Measurements from ENCODE around the gene DCAF6.
"Not testable (repeated sequence)": the region's sequence is repeated elsewhere in the genome, so short reads cannot be mapped to it uniquely, and the experiment has no call there.

Gene DCAF6

DNA sequence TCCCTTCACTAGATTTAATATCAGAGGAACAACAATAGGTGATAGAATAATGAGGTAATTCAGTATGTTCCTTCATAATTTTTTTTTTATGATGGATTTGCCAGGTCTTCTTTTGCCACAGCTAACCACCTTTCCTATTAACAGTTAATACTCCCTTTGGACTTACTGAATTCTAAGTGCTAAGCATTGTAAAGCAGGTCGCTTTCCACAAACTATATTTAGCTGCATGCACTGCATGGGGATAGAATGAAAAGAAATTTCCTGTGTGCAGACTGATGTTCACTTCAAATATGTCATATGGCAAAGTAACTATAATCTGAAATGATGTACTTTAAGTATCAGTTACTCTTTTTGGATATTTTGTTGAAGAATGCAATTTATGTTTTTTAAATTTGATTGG lies 114.4 kb downstream of the DCAF6 start:
- Histone ChIP-seq H3K27me3 (ENCODE audit: control insufficient read depth, insufficient read depth, low read length) (no peaks in the 10 kb centered on the region), H3K36me3 (ENCODE audit: control insufficient read depth, insufficient read depth, low read length) (no peaks in the 10 kb centered on the region), H3K9me3 (ENCODE audit: control insufficient read depth, insufficient read depth, low read length) (no peaks in the 10 kb centered on the region), H3K27ac (ENCODE audit: low read length) (no peak overlapping the region), H3K4me3 (ENCODE audit: low read length) (no peak overlapping the region), H3K4me1 (ENCODE audit: control insufficient read depth, insufficient read depth, low read length) (no peaks in the 10 kb centered on the region)
- no peak for DNase-seq (ENCODE audit: low read depth, low spot score)
- no CpG with 5 or more reads among the region's 1 CpG for WGBS (ENCODE audit: insufficient coverage, insufficient read length)

DNA sequence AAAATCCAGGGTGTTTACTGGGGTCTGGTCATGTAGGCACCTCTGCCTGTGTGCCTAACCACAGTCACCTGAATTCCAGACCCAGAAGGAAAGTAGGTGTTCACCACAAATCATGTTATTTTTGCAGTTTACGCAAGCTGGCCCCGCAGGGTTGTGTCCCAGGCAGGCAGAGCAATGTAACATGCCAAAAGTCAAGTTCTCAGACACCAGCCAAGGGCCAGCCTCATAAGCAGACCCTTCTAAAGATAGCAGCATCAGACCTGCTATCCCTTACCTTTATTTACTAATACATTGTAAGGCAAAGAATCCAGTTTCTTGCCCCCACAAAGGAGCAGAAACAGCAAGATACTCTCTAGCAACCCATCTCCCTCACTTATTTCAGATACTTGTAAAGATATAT lies 117.2 kb downstream of the DCAF6 start:
- no CpG with 5 or more reads among the region's 2 CpGs for WGBS (ENCODE audit: insufficient coverage, insufficient read length)
- no peaks in the 10 kb centered on the region for H3K9me3 ChIP-seq (ENCODE audit: control insufficient read depth, insufficient read depth, low read length)
- H3K27ac ChIP-seq (ENCODE audit: low read length), result no peak overlapping the region
- H3K27me3 ChIP-seq (ENCODE audit: control insufficient read depth, insufficient read depth, low read length), result no peaks in the 10 kb centered on the region
- no peaks in the 10 kb centered on the region for H3K36me3 ChIP-seq (ENCODE audit: control insufficient read depth, insufficient read depth, low read length)
- DNase-seq (ENCODE audit: low read depth, low spot score), result no peak
- no peaks in the 10 kb centered on the region for H3K4me1 ChIP-seq (ENCODE audit: control insufficient read depth, insufficient read depth, low read length)
- no peak overlapping the region for H3K4me3 ChIP-seq (ENCODE audit: low read length)

- Histone ChIP-seq H3K36me3 (ENCODE audit: control insufficient read depth, insufficient read depth, low read length) (no peaks in the 10 kb centered on the region), H3K27me3 (ENCODE audit: control insufficient read depth, insufficient read depth, low read length) (no peaks in the 10 kb centered on the region), H3K4me1 (ENCODE audit: control insufficient read depth, insufficient read depth, low read length) (no peaks in the 10 kb centered on the region), H3K4me3 (ENCODE audit: low read length) (no peak overlapping the region), H3K9me3 (ENCODE audit: control insufficient read depth, insufficient read depth, low read length) (no peaks in the 10 kb centered on the region), H3K27ac (ENCODE audit: low read length) (no peak overlapping the region)
- no CpG with 5 or more reads among the region's 3 CpGs for WGBS (ENCODE audit: insufficient coverage, insufficient read length)
- no peak for DNase-seq (ENCODE audit: low read depth, low spot score)
These were observed 117.6 kb downstream of the DCAF6 start for GRCh38 chr1:168054117-168054516.

DNA sequence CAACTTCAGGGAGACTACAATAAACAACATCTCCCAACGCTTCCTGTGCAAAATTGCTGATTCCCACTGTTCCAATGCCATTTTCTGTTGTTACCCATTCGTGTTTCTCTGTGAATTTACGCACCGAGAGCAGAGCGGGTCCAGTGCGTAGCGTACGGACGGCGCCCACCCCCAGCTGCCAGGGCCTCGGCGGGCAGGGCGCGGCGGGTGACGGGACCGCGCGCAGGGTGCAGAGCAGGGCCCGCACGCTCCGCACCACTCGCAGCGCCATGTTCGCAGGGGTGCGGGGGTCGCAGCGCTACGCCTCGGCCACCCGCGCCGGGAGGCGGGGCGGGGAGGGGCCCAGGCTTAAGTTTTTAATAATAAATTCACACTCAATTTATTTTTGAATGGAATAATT lies 119.7 kb downstream of the DCAF6 start:
- H3K36me3 ChIP-seq (ENCODE audit: control insufficient read depth, insufficient read depth, low read length), result not testable (repeated sequence)

DNA sequence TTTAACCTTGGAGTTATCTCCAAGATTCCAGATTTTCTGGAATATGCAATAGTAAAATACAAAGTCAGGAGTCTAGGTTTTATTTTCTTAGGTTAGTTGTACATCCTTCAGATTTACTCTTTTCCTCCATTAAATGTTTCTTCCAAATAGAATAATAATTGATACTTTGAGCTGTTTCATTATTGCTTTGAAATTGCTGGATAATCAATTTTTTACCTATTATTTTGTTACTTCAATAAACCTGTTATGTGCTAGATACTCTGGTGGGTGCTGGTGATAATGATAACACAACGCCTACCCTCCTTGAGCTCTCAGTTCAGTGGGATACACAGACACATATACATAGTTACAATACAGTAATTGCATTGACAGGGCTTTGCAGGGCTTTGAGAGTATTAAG lies 120.9 kb downstream of the DCAF6 start:
- Histone ChIP-seq H3K4me3 (ENCODE audit: low read length) (no peak overlapping the region), H3K9me3 (ENCODE audit: control insufficient read depth, insufficient read depth, low read length) (no peaks in the 10 kb centered on the region), H3K36me3 (ENCODE audit: control insufficient read depth, insufficient read depth, low read length) (no peaks in the 10 kb centered on the region), H3K27ac (ENCODE audit: low read length) (no peak overlapping the region), H3K4me1 (ENCODE audit: control insufficient read depth, insufficient read depth, low read length) (no peaks in the 10 kb centered on the region), H3K27me3 (ENCODE audit: control insufficient read depth, insufficient read depth, low read length) (no peaks in the 10 kb centered on the region)
- WGBS (ENCODE audit: insufficient coverage, insufficient read length), result no CpG with 5 or more reads among the region's 1 CpG
- no peak for DNase-seq (ENCODE audit: low read depth, low spot score)

More for the DNA sequence above, 119.7 kb downstream of the DCAF6 start:
- H3K9me3 ChIP-seq (ENCODE audit: control insufficient read depth, insufficient read depth, low read length); DNase-seq (ENCODE audit: low read depth, low spot score); H3K27me3 ChIP-seq (ENCODE audit: control insufficient read depth, insufficient read depth, low read length); H3K27ac ChIP-seq (ENCODE audit: low read length); H3K4me3 ChIP-seq (ENCODE audit: low read length); H3K4me1 ChIP-seq (ENCODE audit: control insufficient read depth, insufficient read depth, low read length): not testable (repeated sequence)
- no CpG with 5 or more reads among the region's 35 CpGs for WGBS (ENCODE audit: insufficient coverage, insufficient read length)

DNA sequence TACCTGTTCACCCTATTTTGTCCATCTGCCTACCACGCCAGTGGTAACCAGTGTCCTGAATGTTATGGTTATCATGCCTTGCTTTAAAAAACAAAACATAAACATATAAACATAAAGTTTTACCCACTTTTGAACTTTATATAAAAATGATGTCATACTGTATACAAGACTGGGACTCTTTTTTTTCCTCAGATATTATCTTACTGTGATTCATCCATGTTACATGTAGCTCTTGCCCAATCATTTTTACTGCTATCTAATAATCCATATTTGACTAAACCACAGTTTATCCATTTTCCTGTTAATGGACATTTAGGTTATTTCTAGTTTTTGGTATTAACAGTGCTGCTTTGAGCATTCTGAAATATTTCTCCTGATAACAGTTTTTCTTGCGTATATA lies 121.4 kb downstream of the DCAF6 start:
- no peak for DNase-seq (ENCODE audit: low read depth, low spot score)
- WGBS (ENCODE audit: insufficient coverage, insufficient read length), result no CpG with 5 or more reads among the region's 2 CpGs
- Histone ChIP-seq H3K9me3 (ENCODE audit: control insufficient read depth, insufficient read depth, low read length) (no peaks in the 10 kb centered on the region), H3K4me3 (ENCODE audit: low read length) (no peak overlapping the region), H3K27me3 (ENCODE audit: control insufficient read depth, insufficient read depth, low read length) (no peaks in the 10 kb centered on the region), H3K27ac (ENCODE audit: low read length) (no peak overlapping the region), H3K36me3 (ENCODE audit: control insufficient read depth, insufficient read depth, low read length) (no peaks in the 10 kb centered on the region), H3K4me1 (ENCODE audit: control insufficient read depth, insufficient read depth, low read length) (no peaks in the 10 kb centered on the region)

DNA sequence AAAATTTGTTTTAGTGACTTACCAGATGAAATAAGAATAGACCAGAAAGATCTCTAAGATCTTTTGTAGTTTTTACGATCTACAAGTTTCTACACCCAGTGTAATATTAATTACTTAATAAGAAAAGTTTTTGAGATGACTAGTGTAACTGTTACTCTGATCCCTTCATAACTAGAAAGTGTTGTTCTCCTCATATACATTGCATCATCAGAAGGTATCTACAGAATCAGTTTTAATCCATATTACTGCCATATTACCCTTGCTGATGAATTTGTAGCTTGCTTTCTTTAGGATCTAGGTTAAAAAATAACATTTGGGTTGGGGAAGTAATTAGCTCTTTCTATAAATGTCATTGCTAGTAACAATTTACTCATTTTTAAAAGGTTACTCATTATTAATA lies 127.7 kb downstream of the DCAF6 start:
- no peak for DNase-seq (ENCODE audit: low read depth, low spot score)
- Histone ChIP-seq H3K27me3 (ENCODE audit: control insufficient read depth, insufficient read depth, low read length) (no peaks in the 10 kb centered on the region), H3K4me1 (ENCODE audit: control insufficient read depth, insufficient read depth, low read length) (no peaks in the 10 kb centered on the region), H3K36me3 (ENCODE audit: control insufficient read depth, insufficient read depth, low read length) (no peaks in the 10 kb centered on the region), H3K4me3 (ENCODE audit: low read length) (no peak overlapping the region), H3K27ac (ENCODE audit: low read length) (no peak overlapping the region), H3K9me3 (ENCODE audit: control insufficient read depth, insufficient read depth, low read length) (no peaks in the 10 kb centered on the region)
- WGBS (ENCODE audit: insufficient coverage, insufficient read length), result no CpG with 5 or more reads among the region's 1 CpG

- Histone ChIP-seq H3K9me3 (ENCODE audit: control insufficient read depth, insufficient read depth, low read length) (no peaks in the 10 kb centered on the region), H3K27ac (ENCODE audit: low read length) (no peak overlapping the region), H3K27me3 (ENCODE audit: control insufficient read depth, insufficient read depth, low read length) (no peaks in the 10 kb centered on the region), H3K4me3 (ENCODE audit: low read length) (no peak overlapping the region), H3K36me3 (ENCODE audit: control insufficient read depth, insufficient read depth, low read length) (no peaks in the 10 kb centered on the region), H3K4me1 (ENCODE audit: control insufficient read depth, insufficient read depth, low read length) (no peaks in the 10 kb centered on the region)
- DNase-seq (ENCODE audit: low read depth, low spot score), result no peak
- no CpG with 5 or more reads among the region's 3 CpGs for WGBS (ENCODE audit: insufficient coverage, insufficient read length)
These were observed 129.0 kb downstream of the DCAF6 start for GRCh38 chr1:168065506-168065905.

DNA sequence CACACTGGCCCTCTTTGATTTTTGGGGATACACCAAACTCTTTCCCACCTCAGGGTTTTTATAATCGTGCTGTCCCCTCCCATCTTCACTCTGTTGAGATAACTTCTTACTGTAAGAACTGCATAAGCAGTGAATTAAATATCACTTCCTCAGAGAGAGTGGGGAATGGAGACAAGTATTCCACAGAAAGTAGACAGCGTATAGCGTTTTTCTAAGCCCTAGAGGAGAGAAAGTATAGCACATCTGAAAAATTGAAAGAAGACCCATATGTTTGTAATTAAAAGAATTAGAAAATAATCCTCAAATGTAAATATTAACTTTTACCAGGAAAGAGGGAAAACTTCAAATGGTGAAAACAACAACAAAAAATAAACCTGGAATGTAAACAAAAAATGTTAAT lies 132.9 kb downstream of the DCAF6 start:
- H3K27me3 ChIP-seq (ENCODE audit: control insufficient read depth, insufficient read depth, low read length), result no peaks in the 10 kb centered on the region
- no peak overlapping the region for H3K4me3 ChIP-seq (ENCODE audit: low read length)
- no peaks in the 10 kb centered on the region for H3K4me1 ChIP-seq (ENCODE audit: control insufficient read depth, insufficient read depth, low read length)
- no peak overlapping the region for H3K27ac ChIP-seq (ENCODE audit: low read length)
- WGBS (ENCODE audit: insufficient coverage, insufficient read length), result no CpG with 5 or more reads among the region's 3 CpGs
- H3K9me3 ChIP-seq (ENCODE audit: control insufficient read depth, insufficient read depth, low read length), result no peaks in the 10 kb centered on the region
- no peaks in the 10 kb centered on the region for H3K36me3 ChIP-seq (ENCODE audit: control insufficient read depth, insufficient read depth, low read length)
- no peak for DNase-seq (ENCODE audit: low read depth, low spot score)

DNA sequence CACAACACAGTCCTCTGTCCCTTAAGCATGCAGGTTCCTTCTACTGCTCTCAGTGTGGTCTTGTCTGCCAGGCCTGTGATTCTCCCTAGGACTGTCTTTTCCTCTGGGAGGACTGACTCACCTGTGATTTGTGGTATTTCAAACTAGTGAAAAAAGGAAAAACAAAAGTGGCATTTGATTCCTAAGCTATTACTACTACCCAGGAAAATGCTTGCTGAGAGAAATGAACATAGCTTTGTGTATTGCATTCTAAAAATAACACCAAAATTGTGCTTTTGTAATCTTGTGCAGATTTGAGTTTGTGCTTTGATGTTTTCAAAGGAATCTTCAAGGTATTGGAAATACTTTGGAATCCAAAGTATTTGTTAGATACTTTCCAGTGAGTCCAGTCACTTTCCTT lies 143.3 kb downstream of the DCAF6 start:
- H3K27ac ChIP-seq (ENCODE audit: low read length), result no peak overlapping the region
- H3K27me3 ChIP-seq (ENCODE audit: control insufficient read depth, insufficient read depth, low read length), result no peaks in the 10 kb centered on the region

DNA sequence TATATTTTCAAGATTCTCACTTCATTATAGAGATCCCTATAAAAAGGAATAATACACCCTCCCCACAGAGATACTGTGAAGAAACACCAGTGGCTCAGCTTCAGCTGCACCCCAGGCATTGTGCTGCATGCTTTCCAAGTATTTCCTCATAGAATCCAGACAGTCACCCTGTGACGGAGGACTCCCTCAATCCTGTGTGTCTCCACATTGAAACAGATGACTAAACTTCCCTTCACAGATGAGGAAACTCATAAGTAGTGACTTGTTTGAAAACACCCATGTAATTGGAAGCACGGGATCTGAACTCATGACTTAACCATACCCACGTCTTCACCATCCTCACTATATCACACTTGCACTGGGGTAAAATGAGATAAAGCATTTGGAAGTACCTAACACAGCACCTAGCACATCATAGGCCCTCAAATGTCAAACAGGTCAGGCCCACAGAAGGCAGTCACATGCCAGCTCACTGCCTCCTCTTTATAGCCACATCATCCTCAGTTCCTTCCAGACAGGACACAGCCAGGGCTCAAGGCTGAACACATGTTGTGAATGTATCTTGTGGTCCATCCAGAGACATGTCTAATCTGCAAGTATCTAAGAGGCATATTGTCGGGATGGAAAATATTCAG lies 145.0 kb downstream of the DCAF6 start:
- no CpG with 5 or more reads among the region's 4 CpGs for WGBS (ENCODE audit: insufficient coverage, insufficient read length)
- no peak for DNase-seq (ENCODE audit: low read depth, low spot score)

More for the DNA sequence above, 143.3 kb downstream of the DCAF6 start:
- no peaks in the 10 kb centered on the region; the same call in 1 of the 2 replicates for H3K36me3 ChIP-seq (ENCODE audit: control insufficient read depth, insufficient read depth, low read length)
- no peaks in the 10 kb centered on the region for H3K9me3 ChIP-seq (ENCODE audit: control insufficient read depth, insufficient read depth, low read length)
- no peak for DNase-seq (ENCODE audit: low read depth, low spot score)
- no peaks in the 10 kb centered on the region for H3K4me1 ChIP-seq (ENCODE audit: control insufficient read depth, insufficient read depth, low read length)
- no peak overlapping the region for H3K4me3 ChIP-seq (ENCODE audit: low read length)

More for the DNA sequence above, 145.0 kb downstream of the DCAF6 start:
- Histone ChIP-seq H3K4me1 (ENCODE audit: control insufficient read depth, insufficient read depth, low read length) (0 out of 2 replicates have a peak, but pooled peaks cover 2% of the 10 kb centered on the region), H3K4me3 (ENCODE audit: low read length) (no peak overlapping the region), H3K9me3 (ENCODE audit: control insufficient read depth, insufficient read depth, low read length) (no peaks in the 10 kb centered on the region), H3K27ac (ENCODE audit: low read length) (no peak overlapping the region), H3K36me3 (ENCODE audit: control insufficient read depth, insufficient read depth, low read length) (no peaks in the 10 kb centered on the region; the same call in none of the 2 replicates), H3K27me3 (ENCODE audit: control insufficient read depth, insufficient read depth, low read length) (no peaks in the 10 kb centered on the region)
